GM12878 (cell line): ENCODE results near the gene PSORS1C2. TPM values are rescaled to one million over a fixed set of nuclear protein-coding genes. Genes with fewer than 3 reads are reported as not detected.

Source experiments
- ATAC-seq: fragments of 200-7000 bp; cut with Tn5 transposase; 3 replicates; pipeline ENCODE4 v1.9.1; 2020; ENCODE audit warnings: mild to moderate bottlenecking, moderate library complexity
- BruUV-seq: library from RNA; stranded (reverse); fragments of 400-500 nt; replicated peaks from 2 replicates; lab custom pipeline; 2021; lab: Mats Ljungman, UMichigan
- CTCF ChIA-PET: fragments of 300-600 bp; sonication (Branson Sonifier 250); formaldehyde crosslinking; extraction: SDS; loops from one replicate; lab custom pipeline; 2021; ENCODE audit warnings: inconsistent platforms; lab: Yijun Ruan, JAX
- POLR2A ChIA-PET: fragments of 350-600 bp; formaldehyde crosslinking; extraction: SDS; loops from one replicate; lab custom pipeline; 2021; ENCODE audit warnings: inconsistent platforms; lab: Charles Lee
- RAD21 ChIA-PET: fragments of 300-600 bp; sonication (Branson Sonifier 250); formaldehyde crosslinking; loops from one replicate; lab custom pipeline; 2023; ENCODE audit warnings: antibody characterized with exemption; ENCODE audit not compliant: unreplicated experiment; lab: Charles Lee
- SMC1A ChIA-PET: fragments of 300-600 bp; sonication (Branson Sonifier 250); formaldehyde crosslinking; loops from one replicate; lab custom pipeline; 2023; ENCODE audit not compliant: unreplicated experiment, uncharacterized antibody; lab: Charles Lee
- DNase-seq: peaks from one replicate; pipeline ENCODE4 v3.0.0-alpha.2; 2011; ENCODE audit warnings: low read depth, low spot score
- FAIRE-seq: peaks from 3 replicates; lab custom pipeline; 2011; peaks lifted over from hg19 to GRCh38; lab: Jason Lieb, UNC
- H2AFZ ChIP-seq: 2 replicates; pipeline ENCODE4 v1.6.0; 2011; ENCODE audit warnings: low read depth, low read length, control low read depth; ENCODE audit not compliant: control insufficient read depth
- H3K27ac ChIP-seq: 2 replicates; pipeline ENCODE4 v1.5.1; 2011; ENCODE audit warnings: control low read depth; ENCODE audit not compliant: control insufficient read depth, insufficient read depth
- H3K27me3 ChIP-seq, 2 experiments: replicated peaks in 1 of 2; 2 replicates each; pipeline versions ENCODE4 v1.6.0 to v1.6.1; 2011; ENCODE audit warnings: low read length in 1 of 2; ENCODE audit not compliant: control insufficient read depth in 2 of 2, insufficient read depth in 2 of 2
- H3K36me3 ChIP-seq, 2 experiments: 2 replicates each; pipeline ENCODE4 v1.5.1; 2011; ENCODE audit warnings: low read length in 1 of 2; ENCODE audit not compliant: control insufficient read depth in 2 of 2, insufficient read depth in 2 of 2
- H3K4me1 ChIP-seq: 2 replicates; pipeline ENCODE4 v1.6.1; 2011; ENCODE audit warnings: mild to moderate bottlenecking, low read length, moderate library complexity, mixed read lengths; ENCODE audit not compliant: control insufficient read depth, insufficient read depth
- H3K4me2 ChIP-seq: 2 replicates; pipeline ENCODE4 v1.6.0; 2011; ENCODE audit warnings: control low read depth; ENCODE audit not compliant: control insufficient read depth, insufficient read depth
- H3K4me3 ChIP-seq: fragments of 200-600 bp; sonication (generic); 2 replicates; pipeline ENCODE4 v1.5.1; 2016
- H3K79me2 ChIP-seq: 2 replicates; pipeline ENCODE4 v1.6.0; 2011; ENCODE audit warnings: low read length; ENCODE audit not compliant: control insufficient read depth, insufficient read depth
- H3K9ac ChIP-seq: 2 replicates; pipeline ENCODE4 v1.8.0; 2011; ENCODE audit warnings: low read length, control low read depth, mixed read lengths; ENCODE audit not compliant: control insufficient read depth, insufficient read depth
- H3K9me3 ChIP-seq: replicated peaks from 3 replicates; pipeline ENCODE4 v1.5.1; 2011; ENCODE audit warnings: mild to moderate bottlenecking, low read length; ENCODE audit not compliant: control insufficient read depth, insufficient read depth
- H4K20me1 ChIP-seq: 2 replicates; pipeline ENCODE4 v1.6.0; 2011; ENCODE audit not compliant: control insufficient read depth, insufficient read depth
- CHD2 ChIP-seq: IDR thresholded peaks from 2 replicates; pipeline ENCODE4 v1.6.1; 2011; ENCODE audit warnings: low read depth, low read length, improper control_type of control experiment, borderline replicate concordance
- CREM ChIP-seq: IDR thresholded peaks from 2 replicates; pipeline ENCODE4 v1.6.1; 2014; ENCODE audit warnings: antibody characterized with exemption, low read depth
- CTCF ChIP-seq, 3 experiments: IDR thresholded peaks in 2 of 3; conservative IDR thresholded peaks in 1 of 3; 2 replicates each; pipeline ENCODE4 v1.5.1; 2011; ENCODE audit warnings: low read depth in 3 of 3, low read length in 3 of 3, mild to moderate bottlenecking in 3 of 3, control low read depth in 2 of 3, moderate library complexity in 2 of 3, inconsistent platforms in 1 of 3, mixed read lengths in 1 of 3; ENCODE audit not compliant: control insufficient read depth in 2 of 3, insufficient read depth in 1 of 3; ENCODE audit errors: extremely low read depth in 1 of 3
- CUX1 ChIP-seq: IDR thresholded peaks from 2 replicates; pipeline ENCODE4 v1.6.1; 2012; ENCODE audit warnings: improper control_type of control experiment, low read depth, low read length; ENCODE audit not compliant: insufficient replicate concordance
- LARP7 ChIP-seq: fragments of 450-650 bp; IDR thresholded peaks from 2 replicates; pipeline ENCODE4 v1.6.1; 2017; ENCODE audit warnings: mild to moderate bottlenecking
- MAX ChIP-seq: IDR thresholded peaks from 2 replicates; pipeline ENCODE4 v1.6.1; 2012; ENCODE audit warnings: low read depth, low read length, improper control_type of control experiment
- MEF2A ChIP-seq: IDR thresholded peaks from 2 replicates; pipeline ENCODE4 v1.6.1; 2011; ENCODE audit warnings: low read depth, mild to moderate bottlenecking, low read length, moderate library complexity; ENCODE audit not compliant: insufficient read depth
- PBX3 ChIP-seq: IDR thresholded peaks from 2 replicates; pipeline ENCODE4 v1.6.1; 2011; ENCODE audit warnings: mild to moderate bottlenecking, low read depth, low read length, moderate library complexity; ENCODE audit not compliant: insufficient replicate concordance
- RELA ChIP-seq: fragments of 450-650 bp; IDR thresholded peaks from 2 replicates; pipeline ENCODE4 v1.8.0; 2014; ENCODE audit warnings: borderline replicate concordance; ENCODE audit not compliant: partially characterized antibody
- RELB ChIP-seq: fragments of 450-650 bp; IDR thresholded peaks from 2 replicates; pipeline ENCODE4 v1.6.1; 2017; ENCODE audit warnings: low read depth, mild to moderate bottlenecking, moderate library complexity
- SMAD5 ChIP-seq: IDR thresholded peaks from 2 replicates; pipeline ENCODE4 v1.6.1; 2016; ENCODE audit warnings: antibody characterized with exemption, low read depth
- SMARCA5 ChIP-seq: fragments of 450-650 bp; IDR thresholded peaks from 2 replicates; pipeline ENCODE4 v1.6.1; 2017; ENCODE audit warnings: mild to moderate bottlenecking
- SREBF1 ChIP-seq: IDR thresholded peaks from 2 replicates; pipeline ENCODE4 v1.6.1; 2012; ENCODE audit warnings: mild to moderate bottlenecking, low read length
- TAF1 ChIP-seq: IDR thresholded peaks from 2 replicates; pipeline ENCODE4 v1.6.1; 2011; ENCODE audit warnings: mild to moderate bottlenecking, low read depth, low read length, borderline replicate concordance
- YY1 ChIP-seq: IDR thresholded peaks from 2 replicates; pipeline ENCODE4 v1.6.1; 2011; ENCODE audit warnings: low read depth, mild to moderate bottlenecking, low read length
- WGBS: methylation state at CpG from one replicate; pipeline ENCODE4 v1.1.6; 2016; ENCODE audit warnings: low lambda C conversion rate; ENCODE audit not compliant: insufficient replicate concordance, insufficient coverage; ENCODE audit errors: missing lambda C conversion rate; 5-methylcytosine and 5-hydroxymethylcytosine counted together
- in situ Hi-C: fragments of 300-500 bp; cut with MboI; formaldehyde crosslinking; loops from 9 replicates; pipeline ENCODE4 v1.14.3; 2018; ENCODE audit warnings: mixed read lengths
- intact Hi-C: fragments of 100-400 bp; cut with micrococcal nuclease; formaldehyde crosslinking; loops from one replicate; pipeline ENCODE4 v1.14.2; 2022; ENCODE audit not compliant: unreplicated experiment
- polyA plus RNA-seq, 11 experiments: library from polyadenylated mRNA; depleted of rRNA in 4 of 11; unstranded in 6 of 11; stranded (reverse) in 5 of 11; fragments of >200 nt; fragmentation: Nextera tagmentation in 4 of 11; fragmentation: Illumina TruSeq in 1 of 11; extraction: Ambion mirVana in 4 of 11; extraction: Trizol in 1 of 11; gene quantifications; 1 replicate in 1 of 11; 2 replicates in 10 of 11; pipeline versions ENCODE4 v1.2.1 to v1.2.3, GENCODE V29; 2011 to 2016; ENCODE audit warnings: inconsistent platforms in 2 of 11, missing spikeins in 2 of 11, low read depth in 1 of 11
- total RNA-seq, 4 experiments: library from RNA; depleted of rRNA in 3 of 4; stranded (reverse); fragments of >200 nt in 3 of 4; fragmentation: Illumina TruSeq in 1 of 4; extraction: Trizol in 1 of 4; gene quantifications; 2 replicates each; pipeline versions ENCODE4 v1.2.1 to v1.2.3, GENCODE V29; 2013 to 2021

The PSORS1C2 gene
- total and polyA plus RNA-seq, 10 of the 15 experiments (the other 5 are each of a cell fraction or from before 2014, with no cell fraction given) = not detected

- Histone ChIP-seq H3K79me2 (no peaks in the 10 kb centered on the region), H3K27me3 (no peaks in the 10 kb centered on the region), H2AFZ (no peak overlapping the region), H3K27ac (no peak overlapping the region), H3K4me2 (no peak overlapping the region), H3K9ac (no peak overlapping the region), H3K4me1 (peaks cover 3% of the 10 kb centered on the region), H3K9me3 (no peaks in the 10 kb centered on the region; the same call in 2 of the 3 replicates), H3K4me3 (no peak overlapping the region), H3K36me3 (peaks cover 0 to 4% of the 10 kb centered on the region in 2 experiments; a peak in 1 of 4 replicates), H4K20me1 (no peaks in the 10 kb centered on the region)
- SMC1A ChIA-PET = no interaction called here
- 84% methylated on average over 15 of the region's 15 CpGs for WGBS
- CTCF ChIA-PET = interaction anchor here (22.9 kb wide), 1 partner anchor 53 kb away, joined by 326 read pairs; no protein-coding TSS in a partner anchor
- in situ Hi-C loops = no loop called here
- BruUV-seq = no TSS peak
- POLR2A ChIA-PET = interaction anchor here (0.7 kb wide), 1 partner anchor 21 kb away, joined by 3 read pairs; no protein-coding TSS in a partner anchor
- ATAC-seq (no peak), DNase-seq (no peak), FAIRE-seq (no peak)
- RAD21 ChIA-PET = no interaction called here
- intact Hi-C loops = no loop called here
- TF ChIP-seq MAX (no peak), TAF1 (no peak), RELA (no peak), RELB (no peak), SMARCA5 (no peak), SREBF1 (no peak), CTCF (IDR thresholded peaks at IDR 0.05 in 2 of 3, conservative IDR thresholded peaks at IDR 0.05 in 1 of 3; ENCODE audit: control insufficient read depth in 2 of 3, extremely low read depth in 1 of 3, insufficient read depth in 1 of 3, low read depth in 3 of 3, low read length in 3 of 3) (no peak), CUX1 (no peak), MEF2A (no peak), CHD2 (no peak), CREM (no peak), LARP7 (no peak), SMAD5 (no peak), PBX3 (no peak), YY1 (no peak)
Observed at GRCh38 chr6:31140643-31141042, 1.8 kb upstream of the PSORS1C2 start.
